ENCODE data around the gene KRT40. TPM values are rescaled to one million over a fixed set of nuclear protein-coding genes. Genes with fewer than 3 reads are reported as not detected.

KRT40 gene
- total RNA-seq, 1 experiment from 2014 or later: not detected

DNA sequence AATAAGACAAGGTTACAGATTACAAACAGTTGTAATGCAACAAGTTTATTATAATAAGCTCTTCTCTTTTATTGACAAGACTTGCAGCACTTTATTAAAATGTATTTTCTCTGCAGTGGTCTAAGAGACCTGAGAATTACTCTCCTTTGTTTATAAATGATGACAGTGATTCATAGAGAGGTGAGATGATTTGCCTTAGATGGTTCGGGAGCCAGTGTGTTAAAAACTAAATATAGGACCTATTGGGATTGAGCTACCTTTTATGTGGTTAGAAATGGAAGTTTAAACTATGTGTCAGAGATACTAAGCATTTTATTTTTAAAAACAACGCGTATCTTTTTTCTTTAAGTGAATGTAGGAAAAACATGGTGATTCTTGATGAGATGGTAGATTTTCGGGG, 12.7 kb upstream of the KRT40 start:
- no peak for DNase-seq (ENCODE audit: low read depth)

DNA sequence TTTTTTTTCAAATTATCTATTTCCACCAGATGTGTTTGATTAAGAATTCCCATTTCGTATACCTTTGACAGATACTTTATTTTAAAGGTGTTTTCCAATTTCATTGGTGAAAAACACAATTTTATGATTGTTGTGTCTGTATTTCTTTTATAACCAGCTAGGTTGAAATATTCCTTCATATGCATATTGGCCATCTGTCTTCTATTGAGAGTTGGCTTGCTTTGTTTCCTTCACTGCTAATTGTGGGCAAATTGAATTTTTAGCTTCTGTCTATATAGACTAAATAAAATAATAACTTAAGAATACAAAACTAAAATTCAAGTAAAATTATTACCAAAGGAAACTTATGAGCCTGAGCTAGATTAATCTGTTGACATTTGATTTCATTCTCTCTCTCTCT, 11.0 kb upstream of the KRT40 start:
- no peak for DNase-seq (ENCODE audit: low read depth)

DNA sequence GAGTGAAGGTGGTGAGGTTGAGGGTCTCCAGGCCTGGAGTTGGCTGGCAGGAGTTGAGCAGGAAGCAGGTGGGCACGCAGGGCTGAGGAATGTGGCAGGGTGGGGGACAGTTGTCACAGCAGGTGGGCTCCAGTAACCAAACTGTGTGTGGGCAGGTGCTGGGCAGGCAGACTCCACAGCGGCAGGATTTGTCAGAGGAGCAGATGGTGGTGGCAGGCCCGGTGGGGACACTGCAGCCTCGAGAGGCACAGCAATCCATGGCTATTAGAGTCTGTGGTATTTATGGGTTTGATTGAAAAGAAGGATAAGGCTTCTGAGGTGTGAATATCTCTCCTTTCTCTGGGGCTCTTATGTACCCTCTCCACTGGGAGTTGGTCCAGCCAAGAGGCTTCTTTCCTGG, 9.7 kb upstream of the KRT40 start, which contains the start of gene KRTAP3-3:
KRTAP3-3 (minus strand) TSS at position 326 of the 400 bp plus-strand sequence; CDS start at position 259, 67 bp downstream.
- DNase-seq (ENCODE audit: low read depth): no peak

DNA sequence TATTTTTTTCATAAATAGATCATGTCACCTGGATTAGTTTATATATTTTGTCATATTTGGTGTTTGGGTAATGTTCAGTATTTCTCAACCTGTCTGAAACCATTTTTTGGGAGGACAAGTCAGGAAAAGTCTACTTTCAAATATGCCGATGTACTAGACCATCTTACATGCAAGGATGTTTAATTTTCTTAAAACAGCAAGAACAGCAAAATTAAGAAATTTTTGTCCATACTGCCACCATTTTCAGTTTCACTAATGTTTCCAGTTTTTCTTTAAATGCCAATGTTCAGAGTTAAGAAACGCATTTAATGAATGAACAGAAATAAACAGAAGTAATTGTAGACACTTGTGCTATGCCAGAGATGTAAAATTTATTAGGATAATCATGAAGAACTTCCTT, 9.0 kb upstream of the KRT40 start:
- no peak for DNase-seq (ENCODE audit: low read depth)

DNA sequence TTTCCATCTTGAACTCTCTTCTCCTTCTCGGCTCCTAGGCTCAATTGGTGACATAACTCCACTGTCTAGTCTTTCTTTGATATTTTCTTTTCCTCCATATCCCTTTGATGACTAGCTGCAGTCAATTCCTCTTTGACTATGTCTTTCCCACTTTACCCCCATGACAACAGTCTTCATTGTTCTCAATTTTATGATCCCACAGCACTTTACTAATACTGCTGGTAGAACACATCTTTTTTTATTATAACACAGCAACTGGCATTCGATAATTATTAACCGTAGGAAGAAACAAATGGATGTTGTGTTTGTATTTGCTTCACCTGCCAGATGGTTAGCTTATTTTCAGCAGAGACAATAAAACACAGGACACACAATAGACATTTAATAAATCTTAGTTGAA, 8.5 kb upstream of the KRT40 start:
- DNase-seq (ENCODE audit: low read depth): no peak

DNA sequence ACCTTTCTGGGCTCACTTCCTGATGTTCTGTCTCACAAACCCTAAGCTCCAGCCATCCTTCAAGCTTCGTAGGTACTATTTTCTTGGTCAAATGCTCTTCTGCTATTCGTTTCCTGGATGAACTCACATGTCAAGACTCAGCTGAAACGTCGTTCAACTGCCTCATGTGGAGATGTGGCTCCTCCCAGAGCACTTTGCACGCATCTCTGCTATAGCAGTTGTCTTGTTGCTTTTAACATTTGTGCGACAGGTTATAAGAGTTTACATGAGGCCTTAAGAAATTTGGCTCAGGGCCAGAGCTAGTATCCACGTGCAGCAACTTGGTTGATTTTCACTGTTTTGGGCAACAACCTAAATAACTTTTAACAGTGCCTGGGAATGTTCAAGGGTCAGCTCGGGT, 2.8 kb upstream of the KRT40 start:
- DNase-seq (ENCODE audit: low read depth): no peak

DNA sequence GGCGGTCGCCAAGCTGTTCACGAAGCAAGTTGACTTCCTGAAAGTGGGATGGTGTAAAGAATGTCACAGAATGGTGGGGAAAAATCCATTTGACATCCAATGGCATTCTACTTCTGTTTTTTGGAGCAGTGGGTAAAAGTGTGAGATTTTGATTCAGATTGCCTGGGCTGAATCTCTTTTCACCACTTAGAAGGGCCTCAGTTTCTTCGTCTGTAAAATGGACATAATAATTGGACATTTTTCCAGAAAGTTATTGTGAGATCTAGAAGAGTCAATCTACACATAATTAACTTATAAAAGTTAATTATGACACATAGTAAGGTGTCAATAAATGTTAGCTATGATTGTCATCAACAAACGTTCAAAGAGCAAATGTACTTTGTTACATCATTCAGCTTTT, 3.0 kb downstream of the KRT40 start:
- no peak for DNase-seq (ENCODE audit: low read depth)

DNA sequence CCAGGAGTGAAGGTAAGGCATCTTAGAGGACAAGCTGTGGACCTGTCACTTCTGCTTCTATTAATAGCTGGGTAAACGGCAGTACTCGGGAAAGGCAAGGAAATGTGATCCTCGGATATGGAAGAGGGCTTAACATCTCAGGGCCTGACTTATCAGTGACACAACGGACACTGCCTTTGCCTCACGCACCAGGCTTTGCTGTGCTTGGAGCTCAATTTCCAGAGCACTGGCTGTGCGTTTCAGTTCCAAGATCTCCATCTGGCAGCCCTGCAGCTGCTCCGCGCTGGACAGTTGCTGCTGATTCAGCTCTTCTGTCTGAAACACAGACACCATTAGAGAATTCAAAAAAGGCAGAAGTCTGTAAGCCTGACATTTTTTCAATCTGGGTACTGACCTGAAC, 3.5 kb downstream of the KRT40 start:
- DNase-seq (ENCODE audit: low read depth): no peak

DNA sequence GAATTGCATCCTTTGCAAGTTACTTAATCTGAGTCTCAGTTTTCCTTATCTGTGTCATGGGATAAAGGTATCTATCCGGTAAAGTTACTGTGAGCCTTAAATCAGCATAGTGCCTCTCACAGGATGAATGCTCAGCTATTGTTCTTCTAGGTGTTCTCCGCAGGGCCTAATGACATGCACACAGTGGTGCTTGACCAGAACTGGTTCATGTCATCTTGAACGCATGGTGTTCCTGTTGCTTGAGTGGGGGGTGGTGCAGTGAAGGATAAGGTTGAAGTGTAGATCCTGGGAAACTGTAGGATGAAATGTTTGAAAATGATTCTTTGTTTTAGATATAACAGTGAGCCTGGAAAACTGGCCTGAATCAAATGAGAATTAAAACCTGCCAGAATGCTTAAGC, 4.0 kb downstream of the KRT40 start:
- DNase-seq (ENCODE audit: low read depth): no peak

DNA sequence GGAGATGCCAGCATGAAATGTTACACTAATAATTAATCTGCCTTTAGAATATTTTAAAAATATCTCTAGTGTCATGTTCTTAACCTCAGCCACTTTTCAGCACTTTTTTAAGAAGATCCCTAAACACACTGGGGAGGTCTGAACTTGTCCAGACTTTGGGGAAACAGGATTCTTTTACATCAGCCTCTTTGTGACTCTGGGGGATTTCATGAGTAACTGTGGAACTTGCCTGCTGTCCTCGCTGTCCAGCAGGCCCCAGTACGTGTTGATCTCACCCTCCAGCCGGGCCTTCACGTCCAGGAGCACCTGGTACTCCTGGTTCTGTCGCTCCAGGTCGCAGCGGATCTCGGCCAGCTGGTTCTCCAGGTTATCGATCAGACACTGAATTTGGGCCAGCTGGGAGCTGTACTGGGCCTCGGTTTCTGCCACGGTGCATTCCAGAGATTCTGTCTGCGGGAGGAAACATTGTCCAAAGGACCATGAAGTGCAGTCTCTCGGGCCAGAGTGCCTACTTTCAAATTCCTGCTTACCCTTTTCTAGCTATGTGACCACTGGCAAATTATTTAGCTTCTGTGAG, 5.5 kb downstream of the KRT40 start:
- no peak for DNase-seq (ENCODE audit: low read depth)

DNA sequence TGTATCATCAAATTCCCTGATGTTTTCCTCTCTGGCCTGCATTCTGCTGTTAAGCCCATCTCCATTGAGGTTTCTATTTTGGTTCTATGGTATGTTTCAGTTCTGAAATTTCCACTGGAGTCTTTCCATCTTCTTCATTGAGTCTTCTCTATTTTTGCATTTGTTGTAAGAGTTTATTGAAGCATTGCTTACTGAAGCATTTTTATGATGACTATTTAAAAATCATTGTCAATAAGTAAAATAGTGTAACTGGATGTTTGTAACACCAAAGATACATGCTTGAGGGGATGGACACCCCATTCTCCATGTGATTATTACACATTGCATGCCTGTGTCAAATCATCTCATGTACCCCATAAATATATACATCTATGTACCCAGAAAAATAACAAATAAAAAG, 8.6 kb downstream of the KRT40 start:
- DNase-seq (ENCODE audit: low read depth): no peak

DNA sequence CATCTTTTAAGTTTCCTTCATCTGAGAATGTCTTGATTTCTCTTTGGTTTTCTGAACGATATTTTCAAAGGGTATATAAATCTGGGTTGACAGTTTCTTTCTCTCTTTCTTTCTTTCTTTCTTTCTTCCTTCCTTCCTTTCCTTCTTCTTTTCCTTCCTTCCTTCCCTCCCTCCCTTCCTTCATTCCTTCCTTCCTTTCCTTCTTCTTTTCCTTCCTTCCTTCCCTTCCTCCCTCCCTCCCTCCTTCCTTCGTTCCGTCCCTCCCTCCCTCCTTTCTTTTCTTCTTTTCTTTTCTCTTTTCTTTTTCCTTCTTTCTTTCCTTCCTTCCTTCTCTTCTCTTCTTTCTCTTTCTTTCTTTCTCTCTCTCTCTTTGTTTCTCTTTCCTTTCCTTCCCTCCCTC, 9.8 kb downstream of the KRT40 start:
- DNase-seq (ENCODE audit: low read depth): no peak

DNA sequence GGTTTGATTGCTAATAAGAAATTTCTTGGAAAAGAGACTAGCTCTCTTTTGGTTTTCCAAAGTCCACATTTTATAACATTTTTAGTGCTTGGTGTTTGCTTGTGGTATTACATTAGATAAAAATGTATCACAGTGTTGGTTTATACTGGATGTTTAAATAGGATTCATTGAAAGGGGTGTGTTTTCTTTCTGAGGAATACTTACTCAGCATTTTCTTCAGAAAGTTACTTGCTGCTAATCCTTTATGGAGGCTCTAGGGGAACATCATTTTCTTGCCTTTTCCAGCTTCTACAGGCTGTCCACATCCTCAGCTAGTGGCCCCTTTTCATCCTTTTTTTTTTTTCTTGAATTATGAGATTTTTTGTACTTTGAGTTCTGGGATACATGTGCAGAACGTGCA, 16.5 kb downstream of the KRT40 start:
- no peak for DNase-seq (ENCODE audit: low read depth)

DNA sequence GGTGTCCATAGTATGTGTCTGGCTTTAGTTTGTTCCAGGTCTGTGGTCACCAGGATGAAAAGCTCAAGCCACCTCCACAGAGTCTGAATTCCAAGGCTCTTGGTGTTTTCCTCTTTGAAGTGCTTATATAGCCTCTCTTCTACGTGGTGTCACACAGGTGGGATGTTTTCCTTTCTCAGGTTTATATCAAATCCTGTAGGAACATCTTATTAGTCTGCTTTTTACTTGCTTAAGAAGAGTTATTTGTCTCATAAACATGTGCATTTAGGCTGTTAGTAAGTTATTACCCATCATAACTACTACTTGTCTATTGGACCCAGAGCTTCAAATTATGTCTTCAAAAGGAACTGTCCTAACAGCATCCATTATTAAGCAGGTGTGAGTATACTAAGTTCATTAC, 17.3 kb downstream of the KRT40 start, which contains the start of gene KRT39:
KRT39 (minus strand) TSS at position 101 of the 400 bp plus-strand sequence; CDS start at position 9, 92 bp downstream.
- no peak for DNase-seq (ENCODE audit: low read depth)

DNA sequence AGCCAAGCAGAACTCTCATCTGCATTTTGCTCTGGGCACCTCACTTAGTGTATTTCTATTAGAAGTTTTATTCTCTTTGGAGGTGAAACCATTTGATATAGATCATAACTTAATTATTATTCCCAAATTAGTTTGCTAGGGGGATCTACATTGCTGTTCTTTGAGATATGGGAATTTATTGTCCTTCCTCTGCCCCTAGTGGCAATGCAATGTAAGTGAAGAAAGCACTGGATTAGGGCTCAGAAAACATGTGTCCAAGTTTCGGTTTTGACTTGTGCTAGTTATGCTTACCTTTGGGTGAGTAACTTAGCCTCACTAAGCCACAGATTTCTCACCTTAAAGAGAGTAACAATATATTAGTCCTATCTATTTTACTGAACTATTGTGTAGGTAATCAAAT, 20.3 kb downstream of the KRT40 start:
- peak; percentile 38 for DNase-seq (ENCODE audit: low read depth)

DNA sequence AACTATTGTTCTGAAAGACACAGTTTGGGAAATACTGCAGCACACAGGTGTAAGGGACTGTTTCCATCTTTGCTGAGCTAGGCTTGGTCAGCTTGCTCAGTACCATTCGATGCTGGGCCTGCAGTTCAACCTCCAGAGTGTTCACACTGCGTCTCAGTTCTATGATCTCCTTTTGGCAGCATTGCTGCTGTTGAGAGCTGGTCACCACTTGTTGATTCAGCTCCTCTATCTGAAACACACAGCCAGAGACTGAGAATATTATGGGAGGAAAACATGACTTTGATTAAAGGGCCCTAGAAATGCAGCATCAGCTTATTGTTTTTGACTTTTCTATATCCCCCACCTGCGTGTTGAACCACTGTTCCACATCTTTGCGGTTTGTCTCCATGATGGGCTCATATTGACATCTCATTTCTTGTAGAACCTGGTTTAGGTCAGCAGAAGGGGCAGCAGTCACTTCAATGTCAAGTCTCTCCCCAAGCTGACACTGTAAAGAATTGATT, 22.0 kb downstream of the KRT40 start:
- no peak for DNase-seq (ENCODE audit: low read depth)

DNA sequence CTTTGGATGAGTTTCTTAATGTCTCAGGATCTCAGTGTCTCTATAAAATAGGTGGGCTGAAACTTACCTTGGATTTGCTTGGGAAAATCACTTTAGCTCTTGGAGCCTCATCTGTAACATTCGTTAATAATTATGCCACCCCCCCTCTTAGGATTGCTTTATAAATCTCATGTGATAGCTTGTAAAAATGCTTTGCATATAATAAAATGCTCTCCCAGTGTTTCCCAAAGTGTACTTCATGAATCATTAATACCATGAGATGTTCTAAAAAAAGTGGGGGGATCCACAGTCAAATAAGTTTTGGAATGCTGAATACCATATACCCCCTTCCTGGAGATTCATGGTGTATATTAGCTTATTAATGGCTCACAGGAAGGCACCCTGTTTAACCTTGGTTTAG, 22.5 kb downstream of the KRT40 start:
- no peak for DNase-seq (ENCODE audit: low read depth)

DNA sequence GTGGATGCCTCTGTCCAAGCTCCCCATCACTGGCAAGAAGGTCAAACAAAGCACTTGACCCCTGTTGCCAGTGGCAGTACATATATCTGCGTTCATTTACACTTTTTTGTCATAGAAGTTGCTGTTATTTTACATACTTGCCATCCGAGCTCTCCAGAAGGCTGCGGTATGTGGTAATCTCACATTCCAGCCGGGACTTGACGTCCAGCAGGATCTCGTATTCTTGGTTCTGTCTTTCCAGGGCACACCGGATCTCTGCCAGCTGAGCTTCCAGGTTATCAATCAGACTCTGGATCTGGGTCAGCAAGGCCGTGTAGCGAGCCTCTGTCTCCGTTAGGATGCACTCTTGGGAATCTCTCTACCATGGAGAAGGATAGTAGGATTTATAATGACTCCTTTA, 24.0 kb downstream of the KRT40 start:
- no peak for DNase-seq (ENCODE audit: low read depth)

DNA sequence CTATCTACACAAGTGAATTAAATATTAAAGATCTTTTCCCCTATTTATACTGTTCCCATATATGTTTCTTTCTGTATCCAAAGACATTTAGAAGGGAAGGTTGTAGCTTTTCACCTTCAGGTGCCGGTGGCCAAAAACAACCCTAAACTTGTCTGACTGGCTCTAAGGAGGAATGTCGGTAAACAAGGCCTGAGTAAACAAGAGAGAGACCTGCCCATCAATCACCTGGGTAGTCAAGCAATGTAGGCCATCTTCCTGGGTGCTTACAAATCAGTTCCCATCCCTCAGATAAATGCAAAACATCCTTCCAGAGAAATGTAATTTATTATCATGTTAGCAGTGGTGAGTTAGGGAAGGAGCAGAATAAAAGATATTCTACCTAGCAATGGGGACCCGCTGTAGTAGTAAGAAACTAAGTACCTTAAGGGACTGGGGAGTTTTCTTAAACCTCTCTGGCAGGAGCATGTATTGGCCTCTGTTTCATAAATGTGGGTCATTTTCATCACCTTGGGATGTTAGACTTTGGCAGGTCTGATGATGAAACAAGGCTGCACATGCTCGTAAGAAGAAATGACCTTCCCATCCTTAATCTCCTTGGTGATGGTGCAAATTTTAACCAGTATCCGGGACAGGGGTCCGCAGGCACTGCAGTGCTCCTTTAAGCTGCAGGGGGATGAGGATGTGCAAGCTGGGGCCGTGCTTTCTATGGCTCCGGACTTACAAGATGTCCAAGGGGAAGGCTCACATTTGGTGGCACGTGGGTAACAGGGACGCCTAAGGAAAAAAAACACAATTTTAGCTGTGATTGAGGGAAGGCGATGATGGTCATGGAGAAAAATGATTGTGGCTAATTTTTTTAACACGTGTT, 25.8 kb downstream of the KRT40 start:
- DNase-seq (ENCODE audit: low read depth): no peak

DNA sequence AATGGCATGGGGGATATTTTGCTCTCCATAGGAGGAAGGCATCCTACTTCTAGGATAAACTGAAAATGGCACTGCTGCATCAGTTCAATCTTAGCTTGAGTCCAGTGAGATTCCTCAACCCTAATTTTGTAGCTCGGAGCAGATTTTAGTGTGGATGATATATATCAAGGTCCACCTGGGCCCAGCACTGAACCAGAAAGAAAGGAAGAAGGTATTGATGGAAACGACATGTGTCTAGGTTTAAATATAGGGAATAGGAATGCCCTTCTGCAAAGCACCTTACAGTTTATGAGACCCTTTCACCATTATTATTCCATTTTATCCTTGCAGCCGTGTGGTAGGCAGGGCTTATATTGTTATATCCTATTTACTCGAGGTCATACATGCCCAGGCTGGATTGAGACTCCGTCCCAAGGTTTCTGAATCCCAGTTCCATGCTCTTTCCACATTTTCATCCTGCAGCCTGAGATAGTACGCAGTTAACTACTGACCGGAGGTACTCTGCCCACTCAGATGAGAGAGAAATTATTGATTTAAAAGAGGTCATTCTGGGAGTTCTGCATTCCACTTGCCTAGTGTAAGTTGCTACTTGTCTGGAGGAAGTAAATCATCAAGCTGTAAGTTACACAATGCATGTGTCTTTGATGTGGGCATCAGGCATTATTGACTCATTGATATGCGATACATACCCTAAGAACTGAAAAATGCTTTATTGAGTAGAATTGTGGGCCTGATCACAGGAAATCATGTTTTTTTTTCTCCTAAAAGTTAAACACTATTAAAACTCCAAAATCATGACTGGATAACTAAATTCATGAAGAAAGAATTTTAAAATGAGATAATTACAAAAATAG, 27.5 kb downstream of the KRT40 start:
- DNase-seq (ENCODE audit: low read depth): peak; percentile 82

DNA sequence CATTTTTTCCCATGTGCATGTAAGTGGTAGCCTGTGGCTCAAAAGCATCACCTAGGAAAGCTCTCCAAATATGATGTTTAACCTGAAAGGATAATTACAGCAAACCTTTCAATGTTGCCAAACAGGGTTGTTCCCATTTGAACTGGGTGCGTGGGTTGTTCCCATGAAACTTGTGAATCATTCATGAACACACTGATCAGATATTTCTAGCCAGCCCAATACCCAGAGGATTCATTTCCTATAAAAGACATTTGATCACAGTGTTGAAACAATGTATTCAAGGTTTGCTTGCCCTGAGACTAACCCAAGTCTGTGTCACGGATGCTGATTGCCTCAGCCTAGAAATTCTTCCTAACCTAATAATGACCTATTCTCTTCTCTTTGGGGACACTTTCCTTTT, 30.2 kb downstream of the KRT40 start:
- DNase-seq (ENCODE audit: low read depth): peak; percentile 54

DNA sequence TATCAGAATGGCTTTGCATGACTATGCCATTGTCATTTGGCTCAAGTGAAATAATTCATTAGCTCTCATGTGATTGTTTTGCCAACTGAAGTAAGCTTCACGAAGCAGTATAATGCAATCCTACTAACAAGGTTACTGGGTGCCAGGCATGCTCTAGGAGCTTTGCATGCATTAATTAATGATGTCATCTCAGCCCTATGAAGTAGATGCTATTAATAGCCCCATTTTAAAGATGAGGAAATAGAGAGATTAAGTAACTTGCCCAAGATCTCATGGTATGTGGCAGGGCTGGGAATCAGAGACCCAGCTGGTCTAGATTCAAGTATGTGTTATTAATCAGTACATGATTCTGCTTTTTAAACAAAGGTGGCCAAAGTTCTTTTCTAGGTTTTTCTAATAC, 31.5 kb downstream of the KRT40 start:
- no peak for DNase-seq (ENCODE audit: low read depth)

Data from Daoy (cell line).